Posterior vena cava (tissue), 2 donors: ENCODE data around the gene BBS9. TPM values are rescaled to one million over a fixed set of nuclear protein-coding genes. Genes with fewer than 3 reads are reported as not detected.
"Not testable (repeated sequence)": the region's sequence is repeated elsewhere in the genome, so short reads cannot be mapped to it uniquely, and the experiment has no call there.

Experiments
- DNase-seq: peaks from one replicate; pipeline ENCODE4 v3.0.0-alpha.2; 2020; ENCODE audit warnings: low spot score
- intact Hi-C, 2 donors: fragments of 100-400 bp; cut with DNase I; formaldehyde crosslinking; loops; one replicate each; pipeline versions ENCODE4 v1.14.1 to v1.14.2; 2022 to 2023
- total RNA-seq, 2 donors: library from RNA; stranded (reverse); fragmentation: NEBNext Ultra II Directional; extraction: Animal tissue kit (Norgen Biotek cat#: 25700); gene quantifications; one replicate each; pipeline ENCODE4 v1.2.1, GENCODE V29; 2021
- donor health status: DM: yes; HTN: yes; CAD: no.
- donor health status: DM: yes; HTN: yes; CAD: no.

BBS9 gene
- total RNA-seq, 2 donors from 2014 or later: 13.9 to 16.8 TPM

DNA sequence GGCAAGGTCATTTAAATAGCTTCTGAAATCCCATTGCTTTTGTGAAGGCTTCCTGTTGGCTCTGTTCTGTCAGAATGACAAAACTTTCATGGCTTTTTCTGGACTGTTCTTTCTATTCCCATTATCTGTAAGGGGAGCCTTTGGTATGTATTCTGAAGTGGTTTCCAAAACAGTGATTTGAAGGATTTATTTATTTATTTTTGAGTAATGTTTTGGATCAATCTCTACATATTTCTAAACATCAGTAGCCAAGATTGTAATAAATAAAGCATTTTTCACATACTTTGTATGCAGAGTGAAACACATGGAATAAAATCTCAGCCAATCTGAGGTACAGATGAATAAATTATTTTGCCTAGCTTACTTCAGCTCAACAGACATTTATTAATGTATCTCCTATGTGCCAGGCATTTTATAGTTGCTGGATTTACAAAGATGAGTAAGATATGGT lies 121.1 kb downstream of the BBS9 start:
- no peak for DNase-seq
- intact Hi-C loops: no loop called here

- DNase-seq: no peak
- intact Hi-C loops: no loop called here
Observed at GRCh38 chr7:33251301-33251700, 121.9 kb downstream of the BBS9 start.

GRCh38 chr7:33258491-33258951 lies 129.2 kb downstream of the BBS9 start:
- DNase-seq: no peak
- intact Hi-C loops: loop anchor here in 1 of 2 donors (5.0 kb wide), 1 partner anchor 729 kb away; no protein-coding TSS in a partner anchor

- DNase-seq: no peak
- intact Hi-C loops: no loop called here
Observed at GRCh38 chr7:33261585-33261984, 132.2 kb downstream of the BBS9 start.

- no peak for DNase-seq
- intact Hi-C loops: no loop called here
Observed at GRCh38 chr7:33262476-33262875, 133.1 kb downstream of the BBS9 start.

DNA sequence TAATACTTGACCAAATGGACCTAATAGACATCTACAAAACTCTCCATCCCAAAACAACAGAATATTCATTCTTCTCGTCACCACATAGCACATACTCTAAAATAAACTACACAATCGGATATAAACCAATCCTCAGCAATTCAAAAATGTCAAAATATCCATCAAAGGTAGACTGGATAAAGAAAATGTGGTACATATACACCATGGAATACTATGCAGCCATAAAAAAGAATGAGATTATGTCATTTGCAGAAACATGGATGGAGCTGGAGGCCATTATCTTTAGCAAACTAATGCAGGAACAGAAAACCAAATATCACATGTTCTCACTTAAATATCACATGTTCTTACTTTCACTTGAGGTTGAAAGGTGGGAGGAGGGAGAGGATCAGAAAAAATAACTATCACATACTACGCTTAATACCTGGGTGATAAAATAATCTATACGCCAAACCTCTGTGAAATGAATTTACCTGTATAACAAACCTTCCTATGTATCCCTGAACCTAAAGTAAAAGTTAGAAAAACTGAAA lies 142.5 kb downstream of the BBS9 start:
- intact Hi-C loops: not testable (repeated sequence)

GRCh38 chr7:33273356-33273755 lies 144.0 kb downstream of the BBS9 start:
- intact Hi-C loops: no loop called here
- no peak for DNase-seq

More for the DNA sequence above, 142.5 kb downstream of the BBS9 start:
- not testable (repeated sequence) for DNase-seq

GRCh38 chr7:33276325-33276724 lies 147.0 kb downstream of the BBS9 start:
- intact Hi-C loops: no loop called here
- DNase-seq: no peak

- DNase-seq: no peak
- intact Hi-C loops: no loop called here
Observed at GRCh38 chr7:33276729-33277128, 147.4 kb downstream of the BBS9 start.

GRCh38 chr7:33278095-33278494 lies 148.7 kb downstream of the BBS9 start:
- DNase-seq: no peak
- intact Hi-C loops: no loop called here

GRCh38 chr7:33286501-33286900 lies 157.1 kb downstream of the BBS9 start:
- no peak for DNase-seq
- intact Hi-C loops: no loop called here

GRCh38 chr7:33287738-33288137 lies 158.4 kb downstream of the BBS9 start:
- DNase-seq: no peak
- intact Hi-C loops: no loop called here

DNA sequence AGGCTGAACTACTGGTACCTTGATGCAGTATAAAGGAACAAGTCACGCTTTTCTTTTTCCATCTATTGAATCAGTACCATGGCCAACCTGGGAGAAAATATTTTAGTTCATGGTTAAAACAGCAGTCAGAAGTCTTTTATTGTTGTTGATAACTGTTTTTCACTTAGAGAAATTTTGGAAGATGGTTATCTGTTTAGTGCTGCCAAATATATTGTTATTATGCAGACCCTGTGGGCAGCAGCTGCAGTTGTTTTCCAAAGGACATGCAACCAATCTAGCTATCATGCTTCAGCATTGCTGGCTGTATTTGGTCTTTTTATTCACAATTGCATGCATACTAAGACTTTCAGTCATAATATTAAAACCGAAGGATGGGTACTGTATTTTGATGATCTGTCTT lies 169.5 kb downstream of the BBS9 start:
- no peak for DNase-seq
- intact Hi-C loops: no loop called here

DNA sequence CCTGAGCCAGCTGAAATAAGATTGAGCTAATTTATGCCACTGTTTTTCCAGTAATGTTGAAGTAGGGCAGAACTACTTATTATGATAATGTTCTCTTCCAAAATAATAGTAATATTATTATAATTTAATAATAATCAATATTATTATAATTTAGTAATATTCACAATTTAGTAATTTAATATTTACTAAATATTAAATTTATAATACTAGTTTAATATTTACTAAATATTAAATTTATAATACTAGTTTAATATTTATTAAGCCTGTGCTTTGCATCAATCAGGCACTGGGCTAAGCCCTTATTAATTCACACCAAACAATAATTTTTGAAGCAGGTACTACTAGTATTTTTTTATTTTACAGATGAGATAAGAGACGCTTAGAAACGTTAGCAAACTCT lies 170.1 kb downstream of the BBS9 start:
- no peak for DNase-seq
- intact Hi-C loops: no loop called here

DNA sequence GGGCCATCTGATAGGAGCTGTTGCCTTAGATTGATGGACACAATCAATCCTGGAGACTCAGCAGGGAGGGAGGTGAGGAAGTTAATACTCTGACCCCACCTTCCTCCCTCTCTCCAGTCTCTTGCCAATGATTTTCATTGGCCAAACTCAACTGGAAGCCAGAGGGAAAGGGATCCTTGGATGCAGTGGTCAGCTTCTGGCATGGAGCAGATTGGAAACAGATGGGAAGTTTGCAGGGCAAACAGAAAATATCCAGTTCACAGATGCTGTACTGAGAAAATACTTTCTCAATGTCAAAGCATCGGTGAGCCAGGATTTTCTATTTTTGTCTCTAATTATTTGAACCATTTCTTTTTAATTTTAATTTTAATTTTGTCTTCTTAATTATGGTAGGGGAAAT lies 170.8 kb downstream of the BBS9 start:
- DNase-seq: no peak
- intact Hi-C loops: no loop called here

GRCh38 chr7:33300742-33301141 lies 171.4 kb downstream of the BBS9 start:
- intact Hi-C loops: no loop called here
- DNase-seq: no peak

DNA sequence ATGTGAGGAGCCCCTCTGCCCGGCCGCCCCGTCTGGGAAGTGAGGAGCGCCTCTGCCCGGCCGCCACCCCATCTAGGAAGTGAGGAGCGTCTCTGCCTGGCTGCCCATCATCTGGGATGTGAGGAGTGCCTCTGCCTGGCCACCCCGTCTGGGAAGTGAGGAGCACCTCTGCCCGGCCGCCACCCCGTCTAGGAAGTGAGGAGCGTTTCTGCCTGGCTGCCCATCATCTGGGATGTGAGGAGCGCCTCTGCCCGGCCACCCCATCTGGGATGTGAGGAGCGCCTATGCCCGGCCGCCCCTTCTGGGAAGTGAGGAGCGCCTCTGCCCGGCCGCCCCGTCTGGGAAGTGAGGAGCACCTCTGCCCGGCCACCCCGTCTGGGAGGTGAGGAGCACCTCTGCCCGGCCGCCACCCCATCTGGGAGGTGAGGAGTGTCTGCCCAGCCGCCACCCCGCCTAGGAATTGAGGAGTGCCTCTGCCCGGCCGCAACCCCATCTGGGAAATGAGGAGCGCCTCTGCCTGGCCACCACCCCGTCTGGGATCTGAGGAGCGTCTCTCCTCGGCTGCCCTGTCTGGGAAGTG lies 174.7 kb downstream of the BBS9 start:
- intact Hi-C loops, DNase-seq: not testable (repeated sequence)

DNA sequence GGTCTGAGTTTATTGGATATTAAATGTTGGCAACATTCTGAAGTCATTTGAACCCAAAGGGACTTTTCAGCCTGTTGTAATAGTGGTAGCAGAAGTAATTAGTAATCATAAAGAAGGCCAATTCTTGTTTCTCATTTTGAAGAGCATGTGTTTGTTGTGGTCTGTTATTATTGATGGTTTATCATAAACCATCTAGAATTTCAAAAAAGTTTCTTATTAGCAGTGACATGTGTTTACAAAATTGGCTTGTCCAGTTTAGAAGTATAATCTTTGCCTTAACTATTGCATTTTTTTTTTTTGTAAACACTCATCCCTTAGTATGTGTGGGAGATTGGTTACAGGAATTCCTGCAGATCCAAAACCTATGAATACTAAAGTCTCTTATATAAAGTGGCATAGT lies 177.8 kb downstream of the BBS9 start:
- intact Hi-C loops: no loop called here
- no peak for DNase-seq

- DNase-seq: no peak
- intact Hi-C loops: no loop called here
Observed at GRCh38 chr7:33310546-33310945, 181.2 kb downstream of the BBS9 start.

- no peak for DNase-seq
- intact Hi-C loops: no loop called here
Observed at GRCh38 chr7:33325754-33326484, 196.6 kb downstream of the BBS9 start.

- no peak for DNase-seq
- intact Hi-C loops: no loop called here
Observed at GRCh38 chr7:33326485-33326848, 197.1 kb downstream of the BBS9 start.
